ENCODE results near the gene USP53.
A peak's percentile ranks its signal among the peaks of the same experiment; 100 is the strongest.
"Not testable (repeated sequence)": the region's sequence is repeated elsewhere in the genome, so short reads cannot be mapped to it uniquely, and the experiment has no call there.

Gene USP53

GRCh38 chr4:119317990-119318389, 105.5 kb downstream of the USP53 start:
- DNase-seq (ENCODE audit: low spot score): no peak

GRCh38 chr4:119321921-119322687, 109.6 kb downstream of the USP53 start, which contains the start of gene FABP2:
FABP2 (minus strand) TSS chr4:119322138; CDS start chr4:119322102, 36 bp downstream.
- no peak for DNase-seq (ENCODE audit: low spot score)

GRCh38 chr4:119328695-119329094, 116.2 kb downstream of the USP53 start:
- DNase-seq (ENCODE audit: low spot score): no peak

GRCh38 chr4:119329835-119330620, 117.5 kb downstream of the USP53 start:
- no peak for DNase-seq (ENCODE audit: low spot score)

- DNase-seq (ENCODE audit: low spot score): not testable (repeated sequence)
Observed at GRCh38 chr4:119336332-119336979, 123.9 kb downstream of the USP53 start.

GRCh38 chr4:119337010-119337409, 124.5 kb downstream of the USP53 start:
- peak; percentile 22 for DNase-seq (ENCODE audit: low spot score)

GRCh38 chr4:119339895-119340294, 127.4 kb downstream of the USP53 start:
- not testable (repeated sequence) for DNase-seq (ENCODE audit: low spot score)

- DNase-seq (ENCODE audit: low spot score): not testable (repeated sequence)
Observed at GRCh38 chr4:119343293-119343692, 130.8 kb downstream of the USP53 start.

Data from Ammon's horn (tissue), 1 donor.